ENCODE measurements around the gene SGMS1.
A peak's percentile ranks its signal among the peaks of the same experiment; 100 is the strongest.

The SGMS1 gene

GRCh38 chr10:50480054-50481007, 143.4 kb downstream of the SGMS1 start:
- no peaks in the 10 kb centered on the region for H3K36me3 ChIP-seq (ENCODE audit: control insufficient read depth, insufficient read depth, low read length)
- TF ChIP-seq, protein P1, sequence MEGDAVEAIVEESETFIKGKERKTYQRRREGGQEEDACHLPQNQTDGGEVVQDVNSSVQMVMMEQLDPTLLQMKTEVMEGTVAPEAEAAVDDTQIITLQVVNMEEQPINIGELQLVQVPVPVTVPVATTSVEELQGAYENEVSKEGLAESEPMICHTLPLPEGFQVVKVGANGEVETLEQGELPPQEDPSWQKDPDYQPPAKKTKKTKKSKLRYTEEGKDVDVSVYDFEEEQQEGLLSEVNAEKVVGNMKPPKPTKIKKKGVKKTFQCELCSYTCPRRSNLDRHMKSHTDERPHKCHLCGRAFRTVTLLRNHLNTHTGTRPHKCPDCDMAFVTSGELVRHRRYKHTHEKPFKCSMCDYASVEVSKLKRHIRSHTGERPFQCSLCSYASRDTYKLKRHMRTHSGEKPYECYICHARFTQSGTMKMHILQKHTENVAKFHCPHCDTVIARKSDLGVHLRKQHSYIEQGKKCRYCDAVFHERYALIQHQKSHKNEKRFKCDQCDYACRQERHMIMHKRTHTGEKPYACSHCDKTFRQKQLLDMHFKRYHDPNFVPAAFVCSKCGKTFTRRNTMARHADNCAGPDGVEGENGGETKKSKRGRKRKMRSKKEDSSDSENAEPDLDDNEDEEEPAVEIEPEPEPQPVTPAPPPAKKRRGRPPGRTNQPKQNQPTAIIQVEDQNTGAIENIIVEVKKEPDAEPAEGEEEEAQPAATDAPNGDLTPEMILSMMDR (IDR thresholded peaks at IDR 0.05; ENCODE audit: insufficient read depth, low read length, poor library complexity, severe bottlenecking) = peak; percentile 20
- no peak for DNase-seq (ENCODE audit: extremely low read depth, insufficient read length)
- no peak overlapping the region for H3K4me3 ChIP-seq (replicated peaks; ENCODE audit: low read depth, low read length)
- no peaks in the 10 kb centered on the region for H3K27me3 ChIP-seq (replicated peaks; ENCODE audit: control insufficient read depth, insufficient read depth, low read length)

- TF ChIP-seq, protein P1 (IDR thresholded peaks at IDR 0.05; ENCODE audit: insufficient read depth, low read length, poor library complexity, severe bottlenecking) = no peak
- no peaks in the 10 kb centered on the region for H3K36me3 ChIP-seq (ENCODE audit: control insufficient read depth, insufficient read depth, low read length)
- H3K4me3 ChIP-seq (replicated peaks; ENCODE audit: low read depth, low read length) = no peak overlapping the region
- no peaks in the 10 kb centered on the region for H3K27me3 ChIP-seq (replicated peaks; ENCODE audit: control insufficient read depth, insufficient read depth, low read length)
- no peak for DNase-seq (ENCODE audit: extremely low read depth, insufficient read length)
Observed at GRCh38 chr10:50477287-50478203, 146.2 kb downstream of the SGMS1 start.

DNA sequence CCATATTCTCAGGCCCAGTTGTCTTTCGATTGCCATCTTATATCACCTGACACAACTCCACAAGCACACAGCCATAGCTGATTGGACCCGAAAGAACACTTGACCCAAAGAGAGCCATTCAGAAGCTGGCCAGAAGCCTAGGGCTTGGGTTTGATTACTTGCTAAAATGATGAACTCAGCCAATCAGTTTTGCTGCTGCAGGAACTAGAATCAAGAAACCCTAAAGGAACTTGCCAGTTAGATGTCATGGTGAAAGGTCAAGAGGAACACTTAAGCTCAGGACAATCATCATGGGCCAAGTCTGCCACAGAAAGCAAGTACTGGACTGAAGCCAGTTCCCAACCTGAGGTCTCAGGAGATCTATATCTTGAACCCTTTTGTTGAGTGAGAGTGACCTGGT, 150.0 kb downstream of the SGMS1 start:
- Histone ChIP-seq H3K4me3 (replicated peaks; ENCODE audit: low read depth, low read length) (no peak overlapping the region), H3K36me3 (ENCODE audit: control insufficient read depth, insufficient read depth, low read length) (no peaks in the 10 kb centered on the region), H3K27me3 (replicated peaks; ENCODE audit: control insufficient read depth, insufficient read depth, low read length) (no peaks in the 10 kb centered on the region)
- TF ChIP-seq, protein P1 (IDR thresholded peaks at IDR 0.05; ENCODE audit: insufficient read depth, low read length, poor library complexity, severe bottlenecking) = no peak
- no peak for DNase-seq (ENCODE audit: extremely low read depth, insufficient read length)

GRCh38 chr10:50472914-50473313, 150.8 kb downstream of the SGMS1 start:
- TF ChIP-seq, protein P1 (IDR thresholded peaks at IDR 0.05; ENCODE audit: insufficient read depth, low read length, poor library complexity, severe bottlenecking) = no peak
- H3K4me3 ChIP-seq (replicated peaks; ENCODE audit: low read depth, low read length) = no peak overlapping the region
- H3K36me3 ChIP-seq (ENCODE audit: control insufficient read depth, insufficient read depth, low read length) = no peaks in the 10 kb centered on the region
- H3K27me3 ChIP-seq (replicated peaks; ENCODE audit: control insufficient read depth, insufficient read depth, low read length) = no peaks in the 10 kb centered on the region
- DNase-seq (ENCODE audit: extremely low read depth, insufficient read length) = no peak

DNA sequence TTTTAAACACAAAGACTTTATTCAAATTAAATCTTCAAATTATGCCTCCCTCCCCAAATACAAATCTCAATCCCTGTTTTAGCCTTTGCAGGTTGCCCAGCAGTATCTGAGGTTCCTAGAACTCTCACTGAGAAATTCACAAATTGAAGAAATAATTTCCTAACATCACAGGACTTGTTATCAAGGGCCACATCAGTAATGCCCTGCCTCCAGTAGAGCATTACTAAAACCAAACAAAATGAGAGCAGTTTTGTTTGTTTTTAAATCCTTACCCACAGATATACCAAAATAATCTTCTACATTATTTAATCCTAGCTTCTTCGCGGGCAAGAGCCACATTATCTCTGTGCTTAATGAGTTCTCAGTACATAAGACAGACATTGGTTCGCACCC, 152.2 kb downstream of the SGMS1 start:
- H3K27me3 ChIP-seq (replicated peaks; ENCODE audit: control insufficient read depth, insufficient read depth, low read length) = no peaks in the 10 kb centered on the region
- TF ChIP-seq, protein P1 (IDR thresholded peaks at IDR 0.05; ENCODE audit: insufficient read depth, low read length, poor library complexity, severe bottlenecking) = no peak
- H3K4me3 ChIP-seq (replicated peaks; ENCODE audit: low read depth, low read length) = no peak overlapping the region
- H3K36me3 ChIP-seq (ENCODE audit: control insufficient read depth, insufficient read depth, low read length) = no peaks in the 10 kb centered on the region
- no peak for DNase-seq (ENCODE audit: extremely low read depth, insufficient read length)

All from GM06990 (cell line).